ENCODE data around the gene MEX3A. TPM values are rescaled to one million over a fixed set of nuclear protein-coding genes. Genes with fewer than 3 reads are reported as not detected.

The MEX3A gene, protein sequence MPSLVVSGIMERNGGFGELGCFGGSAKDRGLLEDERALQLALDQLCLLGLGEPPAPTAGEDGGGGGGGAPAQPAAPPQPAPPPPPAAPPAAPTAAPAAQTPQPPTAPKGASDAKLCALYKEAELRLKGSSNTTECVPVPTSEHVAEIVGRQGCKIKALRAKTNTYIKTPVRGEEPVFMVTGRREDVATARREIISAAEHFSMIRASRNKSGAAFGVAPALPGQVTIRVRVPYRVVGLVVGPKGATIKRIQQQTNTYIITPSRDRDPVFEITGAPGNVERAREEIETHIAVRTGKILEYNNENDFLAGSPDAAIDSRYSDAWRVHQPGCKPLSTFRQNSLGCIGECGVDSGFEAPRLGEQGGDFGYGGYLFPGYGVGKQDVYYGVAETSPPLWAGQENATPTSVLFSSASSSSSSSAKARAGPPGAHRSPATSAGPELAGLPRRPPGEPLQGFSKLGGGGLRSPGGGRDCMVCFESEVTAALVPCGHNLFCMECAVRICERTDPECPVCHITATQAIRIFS
- 1 to 10 TPM in 1 of 4 donors, under 1 TPM in 3; under 0.01 to 1.2 (median 0.43) TPM for total RNA-seq

GRCh38 chr1:156082309-156083091 is at the start of gene MEX3A:
Gene MEX3A (minus strand): TSS chr1:156082465. CDS start chr1:156081998, 467 bp downstream.
- Histone ChIP-seq H3K36me3 (no peaks in the 10 kb centered on the region), H3K27ac (peak within 1 kb of the TSS; percentile 38 to 81 (median 74)), H3K9me3 (no peaks in the 10 kb centered on the region), H3K4me1 (peaks cover 0 to 37% (median 11%) of the 10 kb centered on the region in 4 donors), H3K4me3 (peak within 1 kb of the TSS; percentile 69 to 95 (median 85)), H3K27me3 (no peaks in the 10 kb centered on the region)
- TF ChIP-seq CTCF (IDR thresholded peaks at IDR 0.05) (peak in 1 of 5 experiments; percentile 25), POLR2A (IDR thresholded peaks at IDR 0.05) (no peak), EP300 (IDR thresholded peaks at IDR 0.05) (peak in 1 of 2 donors; percentile 58)
- 1% methylated on average over 23 to 61 of the region's 62 CpGs for WGBS, 2 donors
- DNase-seq (ENCODE audit: low spot score in 2 of 2) = peak in 1 of 2 donors; percentile 61

DNA sequence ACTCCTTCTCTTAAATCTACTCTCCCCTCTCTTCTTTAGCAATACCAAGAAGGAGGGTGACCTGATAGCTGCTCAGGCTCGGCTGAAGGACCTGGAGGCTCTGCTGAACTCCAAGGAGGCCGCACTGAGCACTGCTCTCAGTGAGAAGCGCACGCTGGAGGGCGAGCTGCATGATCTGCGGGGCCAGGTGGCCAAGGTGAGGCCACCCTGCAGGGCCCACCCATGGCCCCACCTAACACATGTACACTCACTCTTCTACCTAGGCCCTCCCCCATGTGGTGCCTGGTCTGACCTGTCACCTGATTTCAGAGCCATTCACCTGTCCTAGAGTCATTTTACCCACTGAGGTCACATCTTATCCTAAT is 48.3 kb upstream of the MEX3A start:
- Histone ChIP-seq H3K36me3 (peaks cover 2 to 52% (median 26%) of the 10 kb centered on the region in 3 donors), H3K27me3 (no peaks in the 10 kb centered on the region), H3K4me3 (no peak overlapping the region), H3K27ac (peak overlapping the region; percentile 92 to 98 (median 96)), H3K4me1 (peaks cover 20 to 72% (median 53%) of the 10 kb centered on the region in 4 donors), H3K9me3 (no peaks in the 10 kb centered on the region)
- DNase-seq (ENCODE audit: low spot score in 2 of 2) = no peak
- WGBS, 2 donors = 61 to 79% methylated on average over 6 of the region's 6 CpGs
- peak in 1 of 5 experiments; percentile 57 for TF ChIP-seq CTCF (IDR thresholded peaks at IDR 0.05)
- no peak for TF ChIP-seq EP300 (IDR thresholded peaks at IDR 0.05)
- no peak for TF ChIP-seq POLR2A (IDR thresholded peaks at IDR 0.05)

GRCh38 chr1:156129687-156130577 is 47.7 kb upstream of the MEX3A start:
- H3K27me3 ChIP-seq = no peaks in the 10 kb centered on the region
- peak overlapping the region in 2 of 4 donors; percentile 8 to 14 for H3K4me3 ChIP-seq
- DNase-seq (ENCODE audit: low spot score in 2 of 2) = peak; percentile 77 to 91
- H3K4me1 ChIP-seq = peaks cover 21 to 77% (median 60%) of the 10 kb centered on the region in 4 donors
- H3K27ac ChIP-seq = peak overlapping the region; percentile 92 to 98 (median 96)
- H3K9me3 ChIP-seq = no peaks in the 10 kb centered on the region
- peak; percentile 19 to 92 for TF ChIP-seq EP300 (IDR thresholded peaks at IDR 0.05)
- TF ChIP-seq CTCF (IDR thresholded peaks at IDR 0.05) = peak; percentile 95 to 99 (median 98)
- peak in 1 of 2 donors; percentile 34 for TF ChIP-seq POLR2A (IDR thresholded peaks at IDR 0.05)
- 12 to 19% methylated on average over 6 to 7 of the region's 7 CpGs for WGBS, 2 donors
- H3K36me3 ChIP-seq = peaks cover 2 to 46% (median 20%) of the 10 kb centered on the region in 3 donors

DNA sequence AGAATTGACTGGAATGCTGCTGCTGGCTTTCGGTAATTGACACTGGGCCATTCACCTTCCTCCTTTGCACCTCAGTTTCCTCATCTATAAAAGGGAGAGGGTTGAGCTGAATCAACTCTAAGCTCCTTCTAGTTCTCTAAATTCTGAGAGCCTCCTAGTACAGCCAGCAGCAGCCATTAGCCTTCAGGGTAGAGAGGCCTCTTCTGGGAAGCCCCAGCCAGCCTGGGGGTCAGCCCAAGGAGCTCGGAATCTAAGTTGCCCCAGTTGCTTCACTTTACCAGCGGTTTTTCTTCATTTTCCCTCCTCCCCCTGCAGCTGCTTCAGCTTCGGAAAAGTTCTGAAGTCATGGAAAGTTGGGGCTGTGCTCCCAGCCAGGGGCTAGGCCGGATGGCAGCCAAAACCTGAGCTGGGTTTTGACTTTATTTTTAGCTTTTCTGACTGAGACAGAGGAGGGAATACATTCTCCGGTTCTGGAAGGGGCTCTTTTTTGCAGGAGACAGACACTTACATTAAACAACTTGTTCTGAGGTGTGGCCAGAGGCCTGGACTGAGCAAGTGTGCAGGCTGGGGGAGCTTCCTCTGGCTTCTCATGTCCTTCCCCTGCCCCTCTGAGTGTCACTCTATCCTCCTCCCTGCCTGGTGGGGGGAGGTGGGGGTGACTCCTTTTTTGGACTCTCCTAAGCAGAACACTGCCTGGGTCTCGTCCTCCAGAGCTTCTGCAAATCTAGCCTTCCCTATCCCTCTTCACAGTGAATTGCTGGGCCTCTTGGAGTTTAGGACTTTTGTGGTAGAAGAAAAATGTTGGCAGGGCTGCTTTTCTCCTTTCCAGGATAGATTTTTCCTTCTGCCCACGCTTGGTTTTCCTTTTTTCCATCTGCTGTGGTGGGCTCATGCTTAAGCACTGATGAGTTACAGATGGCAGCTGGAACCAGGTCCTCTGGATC is 46.7 kb upstream of the MEX3A start:
- Histone ChIP-seq H3K4me1 (peaks cover 21 to 82% (median 70%) of the 10 kb centered on the region in 4 donors), H3K27me3 (no peaks in the 10 kb centered on the region), H3K27ac (peak overlapping the region; percentile 92 to 98 (median 96)), H3K9me3 (no peaks in the 10 kb centered on the region), H3K36me3 (peaks cover 0 to 35% (median 9%) of the 10 kb centered on the region in 3 donors), H3K4me3 (peak overlapping the region in 2 of 4 donors; percentile 8 to 19)
- peak in 1 of 2 donors; percentile 30 for DNase-seq (ENCODE audit: low spot score in 2 of 2)
- WGBS, 2 donors = 8 to 16% methylated on average over 8 of the region's 8 CpGs
- TF ChIP-seq POLR2A (IDR thresholded peaks at IDR 0.05) = peak in 1 of 2 donors; percentile 30
- TF ChIP-seq EP300 (IDR thresholded peaks at IDR 0.05) = peak; percentile 46 to 72
- no peak for TF ChIP-seq CTCF (IDR thresholded peaks at IDR 0.05)

All from tibial nerve (tissue), 4 donors.